Ovary (tissue), 9 donors: ENCODE measurements around the gene AADACL4. TPM values are rescaled to one million over a fixed set of nuclear protein-coding genes. Genes with fewer than 3 reads are reported as not detected.

Experiments
- polyA plus RNA-seq, 2 donors: library from polyadenylated mRNA; stranded (reverse); fragments of 200-250 nt in 1 of 2; fragments of 350-450 nt in 1 of 2; fragmentation: Illumina TruSeq in 1 of 2; extraction: RNeasy Lipid Tissue Mini Kit (QIAGEN cat#74804) in 1 of 2; gene quantifications; one replicate each; pipeline ENCODE4 v1.2.3, GENCODE V29; 2013 to 2014
- small RNA-seq: library from RNA; depleted of rRNA; stranded (forward); fragments of <200 nt; gene quantifications from one replicate; pipeline ENCODE3, GENCODE V24; 2016
- total RNA-seq, 7 donors: library from RNA; depleted of rRNA in 2 of 7; stranded (reverse); fragments of >200 nt in 2 of 7; fragmentation: NEBNext Ultra II Directional in 3 of 7; extraction: Animal tissue kit (Norgen Biotek cat#: 25700) in 3 of 7; gene quantifications; one replicate each; pipeline versions ENCODE4 v1.1.0 to v1.2.4, GENCODE V29; 2016 to 2023
- donor health status: DM: no; HTN: no; CAD: no; lungs with moderate emphysema.
- donor health status: DM: no; HTN: no; CAD: no.
- donor health status: Bipolar disorder and iron deficiency.
- donor health status: DM: yes; HTN: yes; CAD: no.
- donor health status: DM: no; HTN: no; CAD: no.
- donor health status: DM: yes; HTN: yes; CAD: no.

AADACL4 gene
- total and polyA plus RNA-seq, 9 donors, result 0.38 TPM; not detected in 8

Small RNA genes within 50 kb of the gene (small RNA-seq; reads per million reads assigned to genes)
- gene AC244670.1, result not detected

Other genes starting within 250 kb of the AADACL4 start
- gene DHRS3, start 25.9 kb upstream of the AADACL4 start, total RNA-seq, result 10 to 100 TPM; 25.8 to 92.3 (median 57.8) TPM
- gene DHRS3, start 25.9 kb upstream of the AADACL4 start, polyA plus RNA-seq, result 10 to 100 TPM; 32.5 to 33.8 TPM
- not detected for gene AADACL3, start 72.0 kb downstream of the AADACL4 start, total RNA-seq
- not detected for gene AADACL3, start 72.0 kb downstream of the AADACL4 start, polyA plus RNA-seq
- 1 to 10 TPM in 1 of 7 donors, under 1 TPM in 3, not detected in 3; 0.32 to 2.2 (median 0.76) TPM for gene CFAP107, start 102.1 kb downstream of the AADACL4 start, total RNA-seq
- not detected for gene CFAP107, start 102.1 kb downstream of the AADACL4 start, polyA plus RNA-seq
- gene PRAMEF12, start 129.7 kb downstream of the AADACL4 start, total RNA-seq, result not detected
- not detected for gene PRAMEF12, start 129.7 kb downstream of the AADACL4 start, polyA plus RNA-seq
- gene PRAMEF1, start 147.3 kb downstream of the AADACL4 start, total RNA-seq, result not detected
- not detected for gene PRAMEF1, start 147.3 kb downstream of the AADACL4 start, polyA plus RNA-seq
- gene PRAMEF11, start 187.3 kb downstream of the AADACL4 start, total RNA-seq, result not detected
- not detected for gene PRAMEF11, start 187.3 kb downstream of the AADACL4 start, polyA plus RNA-seq
- gene HNRNPCL1, start 204.6 kb downstream of the AADACL4 start, total RNA-seq, result not detected
- not detected for gene HNRNPCL1, start 204.6 kb downstream of the AADACL4 start, polyA plus RNA-seq
- not detected for gene PRAMEF2, start 213.0 kb downstream of the AADACL4 start, total RNA-seq
- gene PRAMEF2, start 213.0 kb downstream of the AADACL4 start, polyA plus RNA-seq, result not detected
- gene PRAMEF4, start 242.1 kb downstream of the AADACL4 start, total RNA-seq, result not detected
- gene PRAMEF4, start 242.1 kb downstream of the AADACL4 start, polyA plus RNA-seq, result not detected